Heart left ventricle (tissue), 16 donors: ENCODE results near the gene PACS2. TPM values are rescaled to one million over a fixed set of nuclear protein-coding genes. Genes with fewer than 3 reads are reported as not detected.

Experiments
- ATAC-seq, 4 donors: fragments of 200-7000 bp; cut with Tn5 transposase; one replicate each; pipeline ENCODE4 v1.9.1; 2020 to 2022; ENCODE audit warnings: moderate library complexity in 4 of 4, mild to moderate bottlenecking in 3 of 4, moderate number of reproducible peaks in 1 of 4
- DNase-seq, 5 donors: peaks; one replicate each; pipeline ENCODE4 v3.0.0-alpha.2; 2020
- H3K27ac ChIP-seq, 12 donors: fragments of 200-600 bp; sonication (generic) in 4 of 12; one replicate each; pipeline versions ENCODE4 v1.5.0 to v1.8.0; 2016 to 2022; ENCODE audit warnings: mild to moderate bottlenecking in 2 of 12
- H3K27me3 ChIP-seq, 9 donors: fragments of 200-600 bp; sonication (generic) in 2 of 9; one replicate each; pipeline versions ENCODE4 v1.5.1 to v1.8.0; 2016 to 2022; ENCODE audit warnings: mild to moderate bottlenecking in 3 of 9
- H3K36me3 ChIP-seq, 9 donors: fragments of 200-600 bp; sonication (generic) in 2 of 9; one replicate each; pipeline versions ENCODE4 v1.5.0 to v1.8.0; 2018 to 2022; ENCODE audit warnings: mild to moderate bottlenecking in 2 of 9
- H3K4me1 ChIP-seq, 12 donors: fragments of 200-600 bp; sonication (generic) in 4 of 12; one replicate each; pipeline versions ENCODE4 v1.5.0 to v1.8.0; 2016 to 2022; ENCODE audit warnings: mild to moderate bottlenecking in 3 of 12
- H3K4me3 ChIP-seq, 12 donors: fragments of 200-600 bp; sonication (generic) in 4 of 12; one replicate each; pipeline versions ENCODE4 v1.5.0 to v1.8.0; 2017 to 2022; ENCODE audit warnings: mild to moderate bottlenecking in 9 of 12, moderate library complexity in 4 of 12
- H3K9me3 ChIP-seq, 12 donors: fragments of 200-600 bp; sonication (generic) in 4 of 12; one replicate each; pipeline versions ENCODE4 v1.5.0 to v1.8.0; 2016 to 2022; ENCODE audit warnings: mild to moderate bottlenecking in 1 of 12
- POLR2A ChIP-seq, 2 donors: fragments of 450-650 bp; IDR thresholded peaks; one replicate each; pipeline ENCODE4 v1.6.1; 2017; ENCODE audit warnings: antibody characterized with exemption in 2 of 2, mild to moderate bottlenecking in 2 of 2, moderate library complexity in 2 of 2
- WGBS, 4 donors: extraction: QIAGEN DNeasy Blood & Tissue Kit in 2 of 4; methylation state at CpG; one replicate each; pipeline versions ENCODE4 v1.1.5 to v1.1.7; 2013 to 2018; 5-methylcytosine and 5-hydroxymethylcytosine counted together
- intact Hi-C, 10 donors: fragments of 100-400 bp; cut with DNase I; formaldehyde crosslinking; loops; one replicate each; pipeline versions ENCODE4 v1.11.1 to v1.14.2; 2022
- polyA plus RNA-seq, 2 donors: library from polyadenylated mRNA; stranded (reverse); fragments of 200-250 nt; gene quantifications; one replicate each; pipeline ENCODE4 v1.2.3, GENCODE V29; 2013
- total RNA-seq, 9 donors: library from RNA; depleted of rRNA in 2 of 9; stranded (reverse); fragments of >200 nt in 2 of 9; fragmentation: NEBNext Ultra II Directional in 3 of 9; extraction: Animal tissue kit (Norgen Biotek cat#: 25700) in 3 of 9; gene quantifications; one replicate each; pipeline versions ENCODE4 v1.1.0 to v1.2.4, GENCODE V29; 2016 to 2023
- TF ChIP-seq, protein P1 (sequence below), 12 donors: fragments of 200-600 bp; sonication (generic) in 4 of 12; IDR thresholded peaks; one replicate each; pipeline versions ENCODE4 v1.5.0 to v1.8.0; 2018 to 2022; ENCODE audit warnings: antibody characterized with exemption in 12 of 12, mild to moderate bottlenecking in 5 of 12
- donor health status: ischemic (EF 13 %, LVEDD 7.1; RV severe dilation, severe dysfunction).
- donor health status: healthy with polysubstance abuse.
- donor health status: DM: no; HTN: yes; CAD: no.
- donor health status: DM: no; HTN: no; CAD: no.
- donor health status: ischemic (EF 25% LVEDD 6.9; RV normal size, moderate dysfunction).
- donor health status: ischemic (EF 25% LVEDD 5.7; RV mildly dilated, moderate dysfunction).
- donor health status: healthy.
- donor health status: DM: yes; HTN: yes; CAD: no.
- donor health status: ischemic (EF 35%, LVEDD 5.7; RV mildly dilated, moderate dysfunction).
- donor health status: nonischemic (EF 11% LVEDD 7.7; RV severe dilation, severe dysfunction).
- donor health status: DM: yes; HTN: yes; CAD: no.
- donor health status: PGD.
- donor health status: ischemic (EF 29% LVEDD 5.4; RV normal size, mild dysfunction).
- donor health status: nonischemic (EF 23%, LVEDD 6.1; RV moderate dilation, normal function).

PACS2 gene
- total and polyA plus RNA-seq, 11 donors, result 47.3 to 90.3 (median 60.8) TPM

DNA sequence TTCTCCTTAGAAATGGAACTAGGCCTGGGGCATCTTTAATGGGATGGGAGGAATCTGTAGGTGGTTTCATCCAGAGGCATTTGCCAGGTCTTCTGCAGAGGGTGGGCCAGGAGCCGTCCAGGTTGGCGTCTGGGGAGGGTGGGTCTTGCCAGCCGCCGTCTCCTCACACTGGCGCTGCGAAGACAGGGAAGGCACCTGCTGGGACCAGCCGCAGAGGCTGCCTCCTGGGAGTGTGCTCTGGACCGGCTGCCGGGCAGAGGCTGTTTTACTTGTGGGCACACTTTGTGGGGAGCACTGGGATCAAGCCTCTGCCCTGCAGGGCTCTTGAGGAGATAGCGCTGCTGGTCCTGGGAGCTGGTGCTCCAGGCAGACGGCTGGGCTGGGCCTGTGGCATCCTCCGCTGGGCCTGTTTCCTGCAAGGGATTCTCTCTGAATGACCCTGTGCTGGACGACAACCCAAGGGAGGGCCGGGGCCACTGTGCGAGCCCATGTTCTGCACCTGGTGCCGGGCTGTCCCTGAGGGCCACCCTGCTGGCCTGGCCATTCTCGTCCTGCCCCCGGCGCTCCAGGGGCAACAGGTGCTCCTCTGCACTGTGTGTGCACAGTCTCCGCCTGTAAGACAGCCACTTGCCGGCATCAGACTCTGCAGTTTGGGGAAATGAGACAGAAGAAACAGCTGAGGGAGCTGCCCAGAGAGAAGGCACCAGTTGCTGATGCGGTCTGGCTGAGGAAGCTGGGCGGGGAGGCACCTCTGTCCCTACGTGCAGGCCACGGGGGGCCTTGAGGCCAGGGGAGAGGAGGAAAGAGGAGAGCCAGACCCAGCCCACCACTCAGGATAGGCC lies 73.8 kb downstream of the PACS2 start:
- H3K27me3 ChIP-seq, result no peaks in the 10 kb centered on the region
- peak in 1 of 4 donors; percentile 9 for ATAC-seq
- TF ChIP-seq, protein P1, sequence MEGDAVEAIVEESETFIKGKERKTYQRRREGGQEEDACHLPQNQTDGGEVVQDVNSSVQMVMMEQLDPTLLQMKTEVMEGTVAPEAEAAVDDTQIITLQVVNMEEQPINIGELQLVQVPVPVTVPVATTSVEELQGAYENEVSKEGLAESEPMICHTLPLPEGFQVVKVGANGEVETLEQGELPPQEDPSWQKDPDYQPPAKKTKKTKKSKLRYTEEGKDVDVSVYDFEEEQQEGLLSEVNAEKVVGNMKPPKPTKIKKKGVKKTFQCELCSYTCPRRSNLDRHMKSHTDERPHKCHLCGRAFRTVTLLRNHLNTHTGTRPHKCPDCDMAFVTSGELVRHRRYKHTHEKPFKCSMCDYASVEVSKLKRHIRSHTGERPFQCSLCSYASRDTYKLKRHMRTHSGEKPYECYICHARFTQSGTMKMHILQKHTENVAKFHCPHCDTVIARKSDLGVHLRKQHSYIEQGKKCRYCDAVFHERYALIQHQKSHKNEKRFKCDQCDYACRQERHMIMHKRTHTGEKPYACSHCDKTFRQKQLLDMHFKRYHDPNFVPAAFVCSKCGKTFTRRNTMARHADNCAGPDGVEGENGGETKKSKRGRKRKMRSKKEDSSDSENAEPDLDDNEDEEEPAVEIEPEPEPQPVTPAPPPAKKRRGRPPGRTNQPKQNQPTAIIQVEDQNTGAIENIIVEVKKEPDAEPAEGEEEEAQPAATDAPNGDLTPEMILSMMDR (IDR thresholded peaks at IDR 0.05), result no peak
- TF ChIP-seq POLR2A (IDR thresholded peaks at IDR 0.05), result no peak
- 80 to 93% (median 92%) methylated on average over 15 to 25 of the region's 25 CpGs for WGBS, 4 donors
- no peaks in the 10 kb centered on the region for H3K9me3 ChIP-seq
- peaks cover 0 to 63% (median 31%) of the 10 kb centered on the region in 9 donors for H3K36me3 ChIP-seq
- H3K4me1 ChIP-seq, result peaks cover 0 to 44% (median 0%) of the 10 kb centered on the region in 12 donors
- no peak overlapping the region for H3K4me3 ChIP-seq
- peak overlapping the region in 3 of 12 donors; percentile 17 to 89 (median 22) for H3K27ac ChIP-seq
- intact Hi-C loops, result no loop called here
- peak in 3 of 5 donors; percentile 15 to 64 (median 28) for DNase-seq

DNA sequence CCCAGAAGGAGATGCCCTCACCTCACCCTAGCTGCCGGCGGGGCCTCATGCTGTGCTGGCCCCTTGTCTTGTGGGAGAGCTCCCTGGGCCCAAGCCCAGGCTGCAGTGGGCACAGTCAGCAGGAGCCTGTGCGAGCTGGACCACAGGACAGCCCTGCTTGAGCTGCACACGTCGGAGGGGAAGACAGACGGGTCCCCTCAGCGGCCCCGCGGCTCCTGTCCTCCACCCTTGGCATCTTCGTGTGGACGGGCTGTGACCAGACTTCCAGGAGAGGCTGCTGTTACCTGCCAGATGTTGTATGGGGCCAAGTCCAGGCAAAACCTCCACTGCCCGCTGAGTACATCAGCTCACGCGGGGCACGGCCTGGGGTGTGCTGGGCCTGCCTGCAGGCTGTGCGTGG lies 74.4 kb downstream of the PACS2 start:
- peak overlapping the region in 4 of 12 donors; percentile 17 to 89 (median 28) for H3K27ac ChIP-seq
- H3K9me3 ChIP-seq, result no peaks in the 10 kb centered on the region
- WGBS, 4 donors, result 90 to 96% (median 91%) methylated on average over 4 to 16 of the region's 16 CpGs
- peaks cover 0 to 47% (median 0%) of the 10 kb centered on the region in 12 donors for H3K4me1 ChIP-seq
- peaks cover 0 to 56% (median 26%) of the 10 kb centered on the region in 9 donors for H3K36me3 ChIP-seq
- no peak for ATAC-seq
- H3K4me3 ChIP-seq, result no peak overlapping the region
- no peaks in the 10 kb centered on the region for H3K27me3 ChIP-seq
- no peak for TF ChIP-seq POLR2A (IDR thresholded peaks at IDR 0.05)
- TF ChIP-seq, protein P1 (IDR thresholded peaks at IDR 0.05), result no peak
- DNase-seq, result peak in 1 of 5 donors; percentile 44
- intact Hi-C loops, result no loop called here

DNA sequence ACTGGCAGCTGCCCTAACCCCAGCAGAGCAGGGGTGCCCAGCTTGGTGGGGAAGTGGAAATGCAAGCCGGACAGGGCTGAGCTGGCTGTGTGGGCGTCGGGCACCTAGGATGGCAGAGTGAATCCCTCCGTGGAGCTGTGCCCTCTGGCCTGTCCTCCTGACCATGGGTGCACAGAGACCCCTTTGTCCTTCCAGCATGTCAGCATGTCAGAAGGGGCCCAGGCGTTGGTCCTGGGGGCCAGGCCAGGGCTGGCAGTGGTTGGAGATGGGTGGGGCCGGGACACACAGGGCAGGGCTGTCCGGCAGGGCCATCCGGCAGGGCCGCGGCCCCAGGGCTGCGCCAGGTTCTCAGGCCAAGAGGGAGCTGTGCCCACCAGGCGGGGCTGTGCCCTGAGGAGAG lies 75.0 kb downstream of the PACS2 start:
- H3K27me3 ChIP-seq, result no peaks in the 10 kb centered on the region
- intact Hi-C loops, result no loop called here
- DNase-seq, result peak in 2 of 5 donors; percentile 28 to 63
- H3K36me3 ChIP-seq, result peaks cover 0 to 56% (median 21%) of the 10 kb centered on the region in 9 donors
- peaks cover 0 to 52% (median 0%) of the 10 kb centered on the region in 12 donors for H3K4me1 ChIP-seq
- H3K27ac ChIP-seq, result peak overlapping the region in 5 of 12 donors; percentile 34 to 89 (median 45)
- peak in 1 of 4 donors; percentile 20 for ATAC-seq
- 69 to 79% (median 76%) methylated on average over 11 to 12 of the region's 12 CpGs for WGBS, 4 donors
- no peak overlapping the region for H3K4me3 ChIP-seq
- TF ChIP-seq, protein P1 (IDR thresholded peaks at IDR 0.05), result no peak
- TF ChIP-seq POLR2A (IDR thresholded peaks at IDR 0.05), result no peak
- no peaks in the 10 kb centered on the region for H3K9me3 ChIP-seq
